Muscle layer of duodenum (tissue), 2 donors: ENCODE measurements around the gene SLC9A3.

ENCODE experiments used
- H3K27ac ChIP-seq: one replicate; pipeline ENCODE4 v1.7.0; 2013; ENCODE audit warnings: mild to moderate bottlenecking, low read length
- H3K27me3 ChIP-seq: one replicate; pipeline ENCODE4 v1.7.0; 2013; ENCODE audit warnings: low read depth, mild to moderate bottlenecking, control low read depth, low read length
- H3K36me3 ChIP-seq, 2 donors: one replicate each; pipeline ENCODE4 v1.7.0; 2013; ENCODE audit warnings: low read length in 2 of 2, control low read depth in 1 of 2, mild to moderate bottlenecking in 1 of 2; ENCODE audit not compliant: insufficient read depth in 2 of 2, control insufficient read depth in 1 of 2
- H3K4me1 ChIP-seq, 2 donors: one replicate each; pipeline ENCODE4 v1.7.0; 2013; ENCODE audit warnings: low read length in 2 of 2, mild to moderate bottlenecking in 2 of 2, control low read depth in 1 of 2, moderate library complexity in 1 of 2; ENCODE audit not compliant: insufficient read depth in 2 of 2, control insufficient read depth in 1 of 2
- H3K4me3 ChIP-seq, 2 donors: one replicate each; pipeline ENCODE4 v1.7.0; 2013; ENCODE audit warnings: low read length in 2 of 2, low read depth in 1 of 2, mild to moderate bottlenecking in 1 of 2
- H3K9me3 ChIP-seq, 2 donors: one replicate each; pipeline ENCODE4 v1.7.0; 2013; ENCODE audit warnings: low read length in 2 of 2, control low read depth in 1 of 2, mild to moderate bottlenecking in 1 of 2; ENCODE audit not compliant: control insufficient read depth in 1 of 2
- donor health status: healthy.

SLC9A3 gene

GRCh38 chr5:430214-430925 lies 93.9 kb downstream of the SLC9A3 start:
- Histone ChIP-seq H3K4me3 (no peak overlapping the region), H3K4me1 (peaks cover 4% of the 10 kb centered on the region in 2 donors), H3K9me3 (no peaks in the 10 kb centered on the region), H3K36me3 (no peaks in the 10 kb centered on the region), H3K27me3 (no peaks in the 10 kb centered on the region), H3K27ac (no peak overlapping the region)

GRCh38 chr5:429453-430188 lies 94.6 kb downstream of the SLC9A3 start:
- Histone ChIP-seq H3K4me1 (peaks cover 4% of the 10 kb centered on the region in 2 donors), H3K36me3 (no peaks in the 10 kb centered on the region), H3K9me3 (no peaks in the 10 kb centered on the region), H3K4me3 (no peak overlapping the region), H3K27ac (no peak overlapping the region), H3K27me3 (no peaks in the 10 kb centered on the region)

- Histone ChIP-seq H3K27ac (no peak overlapping the region), H3K27me3 (no peaks in the 10 kb centered on the region), H3K9me3 (no peaks in the 10 kb centered on the region), H3K4me1 (peaks cover 4% of the 10 kb centered on the region in 2 donors), H3K36me3 (no peaks in the 10 kb centered on the region), H3K4me3 (no peak overlapping the region)
These were observed 95.3 kb downstream of the SLC9A3 start for GRCh38 chr5:428754-429452.

GRCh38 chr5:428219-428618 lies 96.0 kb downstream of the SLC9A3 start:
- no peaks in the 10 kb centered on the region for H3K9me3 ChIP-seq
- H3K27me3 ChIP-seq = no peaks in the 10 kb centered on the region
- no peak overlapping the region for H3K4me3 ChIP-seq
- no peaks in the 10 kb centered on the region for H3K36me3 ChIP-seq
- peaks cover 4% of the 10 kb centered on the region in 2 donors for H3K4me1 ChIP-seq
- H3K27ac ChIP-seq = no peak overlapping the region

GRCh38 chr5:427415-428087 lies 96.7 kb downstream of the SLC9A3 start:
- no peaks in the 10 kb centered on the region for H3K36me3 ChIP-seq
- H3K4me3 ChIP-seq = no peak overlapping the region
- H3K4me1 ChIP-seq = peaks cover 4% of the 10 kb centered on the region in 2 donors
- H3K9me3 ChIP-seq = no peaks in the 10 kb centered on the region
- no peaks in the 10 kb centered on the region for H3K27me3 ChIP-seq
- no peak overlapping the region for H3K27ac ChIP-seq

GRCh38 chr5:426392-426976 lies 97.8 kb downstream of the SLC9A3 start:
- H3K9me3 ChIP-seq = no peaks in the 10 kb centered on the region
- H3K27ac ChIP-seq = no peak overlapping the region
- H3K27me3 ChIP-seq = no peaks in the 10 kb centered on the region
- peaks cover 4% of the 10 kb centered on the region in 2 donors for H3K4me1 ChIP-seq
- H3K4me3 ChIP-seq = no peak overlapping the region
- H3K36me3 ChIP-seq = no peaks in the 10 kb centered on the region

- no peak overlapping the region for H3K27ac ChIP-seq
- no peaks in the 10 kb centered on the region for H3K36me3 ChIP-seq
- no peaks in the 10 kb centered on the region for H3K9me3 ChIP-seq
- H3K27me3 ChIP-seq = no peaks in the 10 kb centered on the region
- H3K4me3 ChIP-seq = no peak overlapping the region
- peaks cover 4% of the 10 kb centered on the region in 2 donors for H3K4me1 ChIP-seq
These were observed 98.5 kb downstream of the SLC9A3 start for GRCh38 chr5:425714-426113.

- Histone ChIP-seq H3K27me3 (no peaks in the 10 kb centered on the region), H3K9me3 (no peaks in the 10 kb centered on the region), H3K27ac (no peak overlapping the region), H3K36me3 (no peaks in the 10 kb centered on the region), H3K4me3 (no peak overlapping the region), H3K4me1 (peaks cover 0 to 2% of the 10 kb centered on the region in 2 donors)
These were observed 99.7 kb downstream of the SLC9A3 start for GRCh38 chr5:424301-425110.

GRCh38 chr5:423626-424261 lies 100.5 kb downstream of the SLC9A3 start:
- no peak overlapping the region for H3K4me3 ChIP-seq
- H3K27ac ChIP-seq = no peak overlapping the region
- H3K27me3 ChIP-seq = no peaks in the 10 kb centered on the region
- no peaks in the 10 kb centered on the region for H3K9me3 ChIP-seq
- no peaks in the 10 kb centered on the region for H3K36me3 ChIP-seq
- H3K4me1 ChIP-seq = no peaks in the 10 kb centered on the region

GRCh38 chr5:423233-423565 lies 101.0 kb downstream of the SLC9A3 start:
- H3K27me3 ChIP-seq = no peaks in the 10 kb centered on the region
- H3K27ac ChIP-seq = no peak overlapping the region
- H3K9me3 ChIP-seq = no peaks in the 10 kb centered on the region
- H3K4me1 ChIP-seq = no peaks in the 10 kb centered on the region
- H3K4me3 ChIP-seq = no peak overlapping the region
- H3K36me3 ChIP-seq = no peaks in the 10 kb centered on the region
